ENCODE data around the gene RCAN1.
"Not testable (repeated sequence)": the region's sequence is repeated elsewhere in the genome, so short reads cannot be mapped to it uniquely, and the experiment has no call there.

GRCh38 chr21:34604956-34605355 lies 10.0 kb downstream of the RCAN1 start:
- not testable (repeated sequence) for TF ChIP-seq POLR2AphosphoS5 (IDR thresholded peaks at IDR 0.05); CTCF (IDR thresholded peaks at IDR 0.05 in 8 of 11, conservative IDR thresholded peaks at IDR 0.05 in 3 of 11); POLR2A (IDR thresholded peaks at IDR 0.05)
